Uterus (tissue), 4 donors: ENCODE measurements around the gene PYHIN1. TPM values are rescaled to one million over a fixed set of nuclear protein-coding genes. Genes with fewer than 3 reads are reported as not detected.

Experiments used
- DNase-seq, 2 donors: peaks; one replicate each; pipeline ENCODE4 v3.0.0-alpha.2; 2019 to 2020
- H3K27ac ChIP-seq, 2 donors: fragments of 200-600 bp; sonication (generic); 1 replicate in 1 of 2; 2 replicates in 1 of 2; pipeline ENCODE4 v1.5.1; 2016 to 2018
- H3K27me3 ChIP-seq, 2 donors: fragments of 200-600 bp; sonication (generic); one replicate each; pipeline ENCODE4 v1.5.1; 2018 to 2019; ENCODE audit warnings: control low read depth in 1 of 2
- H3K36me3 ChIP-seq, 2 donors: fragments of 200-600 bp; sonication (generic); one replicate each; pipeline ENCODE4 v1.5.1; 2019; ENCODE audit warnings: control low read depth in 1 of 2
- H3K4me1 ChIP-seq, 2 donors: fragments of 200-600 bp; sonication (generic); one replicate each; pipeline ENCODE4 v1.5.1; 2018 to 2019; ENCODE audit warnings: control low read depth in 1 of 2
- H3K4me3 ChIP-seq, 2 donors: fragments of 200-600 bp; sonication (generic); 1 replicate in 1 of 2; 2 replicates in 1 of 2; pipeline ENCODE4 v1.5.1; 2018 to 2019; ENCODE audit warnings: mild to moderate bottlenecking in 1 of 2
- H3K9me3 ChIP-seq, 2 donors: fragments of 200-600 bp; sonication (generic); one replicate each; pipeline ENCODE4 v1.5.1; 2019; ENCODE audit warnings: control low read depth in 1 of 2
- POLR2A ChIP-seq, 2 donors: fragments of 450-650 bp; IDR thresholded peaks; one replicate each; pipeline ENCODE4 v1.6.1; 2016; ENCODE audit warnings: antibody characterized with exemption in 2 of 2, mild to moderate bottlenecking in 1 of 2, moderate library complexity in 1 of 2
- intact Hi-C: fragments of 100-400 bp; cut with DNase I; formaldehyde crosslinking; loops from one replicate; pipeline ENCODE4 v1.15.1; 2023; ENCODE audit warnings: low total_unique reads
- total RNA-seq, 4 donors: library from RNA; depleted of rRNA in 3 of 4; stranded (reverse); fragments of >200 nt in 3 of 4; gene quantifications; one replicate each; pipeline versions ENCODE4 v1.1.0 to v1.2.4, GENCODE V29; 2014 to 2023
- TF ChIP-seq, protein P1 (sequence below), 4 experiments: fragments of 200-600 bp in 2 of 4; fragments of 450-650 bp in 2 of 4; sonication (generic) in 2 of 4; IDR thresholded peaks; one replicate each; pipeline ENCODE4 v1.5.1; 2016 to 2019; ENCODE audit warnings: antibody characterized with exemption in 4 of 4, mild to moderate bottlenecking in 2 of 4, moderate library complexity in 1 of 4
- donor health status: DM: yes; HTN: yes; CAD: no.

Gene PYHIN1
- total RNA-seq, 4 donors from 2014 or later: 0.46 to 5.6 TPM; not detected in 2

DNA sequence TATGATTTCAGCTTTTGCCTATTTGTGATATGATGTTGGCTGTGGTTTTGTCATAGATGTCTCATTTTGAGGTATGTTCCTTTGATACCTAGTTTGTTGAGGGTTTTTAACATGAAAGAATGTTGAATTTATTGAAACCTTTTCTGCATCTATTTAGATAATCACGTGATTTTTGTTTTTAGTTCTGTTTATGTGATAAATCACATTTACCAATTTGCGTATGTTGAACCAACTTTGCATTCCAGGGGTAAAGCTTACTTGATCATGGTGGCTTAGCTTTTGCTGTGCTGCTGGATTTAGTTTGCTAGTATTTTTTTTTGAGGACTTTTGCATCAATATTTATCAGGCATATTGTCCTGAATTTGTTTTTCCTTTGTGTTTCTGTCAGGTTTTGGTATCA lies 51.9 kb downstream of the PYHIN1 start:
- Histone ChIP-seq H3K27ac (no peak overlapping the region), H3K9me3 (no peaks in the 10 kb centered on the region), H3K4me1 (no peaks in the 10 kb centered on the region), H3K36me3 (no peaks in the 10 kb centered on the region), H3K4me3 (no peak overlapping the region), H3K27me3 (no peaks in the 10 kb centered on the region)
- intact Hi-C loops: no loop called here
- DNase-seq: no peak
- TF ChIP-seq, protein P1, sequence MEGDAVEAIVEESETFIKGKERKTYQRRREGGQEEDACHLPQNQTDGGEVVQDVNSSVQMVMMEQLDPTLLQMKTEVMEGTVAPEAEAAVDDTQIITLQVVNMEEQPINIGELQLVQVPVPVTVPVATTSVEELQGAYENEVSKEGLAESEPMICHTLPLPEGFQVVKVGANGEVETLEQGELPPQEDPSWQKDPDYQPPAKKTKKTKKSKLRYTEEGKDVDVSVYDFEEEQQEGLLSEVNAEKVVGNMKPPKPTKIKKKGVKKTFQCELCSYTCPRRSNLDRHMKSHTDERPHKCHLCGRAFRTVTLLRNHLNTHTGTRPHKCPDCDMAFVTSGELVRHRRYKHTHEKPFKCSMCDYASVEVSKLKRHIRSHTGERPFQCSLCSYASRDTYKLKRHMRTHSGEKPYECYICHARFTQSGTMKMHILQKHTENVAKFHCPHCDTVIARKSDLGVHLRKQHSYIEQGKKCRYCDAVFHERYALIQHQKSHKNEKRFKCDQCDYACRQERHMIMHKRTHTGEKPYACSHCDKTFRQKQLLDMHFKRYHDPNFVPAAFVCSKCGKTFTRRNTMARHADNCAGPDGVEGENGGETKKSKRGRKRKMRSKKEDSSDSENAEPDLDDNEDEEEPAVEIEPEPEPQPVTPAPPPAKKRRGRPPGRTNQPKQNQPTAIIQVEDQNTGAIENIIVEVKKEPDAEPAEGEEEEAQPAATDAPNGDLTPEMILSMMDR (IDR thresholded peaks at IDR 0.05): no peak
- no peak for TF ChIP-seq POLR2A (IDR thresholded peaks at IDR 0.05)

GRCh38 chr1:158984386-158984785 lies 53.0 kb downstream of the PYHIN1 start:
- DNase-seq: no peak
- TF ChIP-seq POLR2A (IDR thresholded peaks at IDR 0.05): no peak
- TF ChIP-seq, protein P1 (IDR thresholded peaks at IDR 0.05): no peak
- no peaks in the 10 kb centered on the region for H3K9me3 ChIP-seq
- H3K4me3 ChIP-seq: no peak overlapping the region
- no peaks in the 10 kb centered on the region for H3K36me3 ChIP-seq
- no peaks in the 10 kb centered on the region for H3K27me3 ChIP-seq
- H3K27ac ChIP-seq: no peak overlapping the region
- H3K4me1 ChIP-seq: no peaks in the 10 kb centered on the region
- intact Hi-C loops: no loop called here

GRCh38 chr1:158989424-158989823 lies 58.1 kb downstream of the PYHIN1 start:
- no peak overlapping the region for H3K27ac ChIP-seq
- no peaks in the 10 kb centered on the region for H3K36me3 ChIP-seq
- no peak for TF ChIP-seq POLR2A (IDR thresholded peaks at IDR 0.05)
- TF ChIP-seq, protein P1 (IDR thresholded peaks at IDR 0.05): no peak
- intact Hi-C loops: no loop called here
- H3K9me3 ChIP-seq: no peaks in the 10 kb centered on the region
- no peak for DNase-seq
- no peak overlapping the region for H3K4me3 ChIP-seq
- no peaks in the 10 kb centered on the region for H3K27me3 ChIP-seq
- H3K4me1 ChIP-seq: no peaks in the 10 kb centered on the region

DNA sequence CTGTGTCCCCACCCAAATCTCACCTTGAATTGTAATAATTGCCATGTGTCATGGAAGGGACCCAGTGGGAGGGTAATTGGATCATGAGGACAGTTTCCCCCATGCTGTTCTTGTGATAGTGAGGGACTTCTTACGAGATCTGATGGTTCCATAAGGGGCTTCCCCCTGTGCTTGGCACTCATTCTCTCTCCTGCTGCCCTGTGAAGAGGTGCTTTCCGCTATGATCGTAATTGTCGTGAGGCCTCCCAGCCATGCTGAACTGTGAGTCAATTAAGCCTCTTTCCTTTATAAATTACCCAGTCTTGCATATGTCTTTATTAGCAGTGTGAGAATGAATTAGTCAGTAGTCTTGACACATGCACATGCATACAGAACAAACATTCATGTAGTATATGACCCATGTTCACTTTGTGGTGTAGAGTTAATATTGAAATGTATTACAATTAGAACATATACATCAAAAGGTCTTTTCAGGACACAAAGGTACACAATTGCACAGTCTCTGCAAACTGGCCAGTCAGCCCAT lies 61.5 kb downstream of the PYHIN1 start:
- H3K9me3 ChIP-seq: no peaks in the 10 kb centered on the region
- DNase-seq: no peak
- no peaks in the 10 kb centered on the region for H3K36me3 ChIP-seq
- no peaks in the 10 kb centered on the region for H3K27me3 ChIP-seq
- no peak overlapping the region for H3K4me3 ChIP-seq
- no peak overlapping the region for H3K27ac ChIP-seq
- intact Hi-C loops: no loop called here
- H3K4me1 ChIP-seq: no peaks in the 10 kb centered on the region
- TF ChIP-seq, protein P1 (IDR thresholded peaks at IDR 0.05): no peak
- TF ChIP-seq POLR2A (IDR thresholded peaks at IDR 0.05): no peak

- intact Hi-C loops: no loop called here
- no peak for DNase-seq
- no peak for TF ChIP-seq POLR2A (IDR thresholded peaks at IDR 0.05)
- TF ChIP-seq, protein P1 (IDR thresholded peaks at IDR 0.05): no peak
- H3K36me3 ChIP-seq: no peaks in the 10 kb centered on the region
- no peak overlapping the region for H3K4me3 ChIP-seq
- H3K27ac ChIP-seq: no peak overlapping the region
- no peaks in the 10 kb centered on the region for H3K4me1 ChIP-seq
- H3K9me3 ChIP-seq: no peaks in the 10 kb centered on the region
- H3K27me3 ChIP-seq: no peaks in the 10 kb centered on the region
These were observed 65.6 kb downstream of the PYHIN1 start for GRCh38 chr1:158996998-158997397.
